DOHH2 (cell line): ENCODE data around the gene OSBPL10.

Source experiments
- H3F3A ChIP-seq: fragments of 200-600 bp; sonication (generic), shearing (Covaris generic); 2 replicates; pipeline ENCODE4 v1.6.0; 2016; ENCODE audit warnings: antibody characterized with exemption, mild to moderate bottlenecking; ENCODE audit not compliant: control insufficient read depth, insufficient read depth
- H3K27ac ChIP-seq: fragments of 200-600 bp; sonication (generic); 2 replicates; pipeline ENCODE4 v1.5.1; 2014; ENCODE audit warnings: low read depth, mild to moderate bottlenecking, low read length, moderate library complexity
- H3K27me3 ChIP-seq: fragments of 200-600 bp; sonication (generic); 2 replicates; pipeline ENCODE4 v1.6.1; 2014; ENCODE audit warnings: mild to moderate bottlenecking, low read length, mixed read lengths; ENCODE audit not compliant: control insufficient read depth
- H3K36me3 ChIP-seq: fragments of 200-600 bp; sonication (generic); 2 replicates; pipeline ENCODE4 v1.6.1; 2014; ENCODE audit warnings: mild to moderate bottlenecking, low read length, moderate library complexity, mixed read lengths; ENCODE audit not compliant: control insufficient read depth
- H3K4me1 ChIP-seq: fragments of 200-600 bp; sonication (generic); 2 replicates; pipeline ENCODE4 v1.6.1; 2014; ENCODE audit warnings: mild to moderate bottlenecking, low read length, mixed read lengths; ENCODE audit not compliant: control insufficient read depth
- H3K4me2 ChIP-seq: fragments of 200-600 bp; sonication (generic); 2 replicates; pipeline ENCODE4 v1.6.0; 2014; ENCODE audit warnings: mild to moderate bottlenecking, low read length, moderate library complexity
- H3K4me3 ChIP-seq: fragments of 200-600 bp; sonication (generic); 2 replicates; pipeline ENCODE4 v1.5.1; 2014; ENCODE audit warnings: mild to moderate bottlenecking, low read length, mixed read lengths
- H3K79me2 ChIP-seq: fragments of 200-600 bp; sonication (generic); 2 replicates; pipeline ENCODE4 v1.6.1; 2014; ENCODE audit warnings: mild to moderate bottlenecking, low read length, mixed read lengths; ENCODE audit not compliant: control insufficient read depth
- H3K9me2 ChIP-seq: fragments of 200-600 bp; sonication (generic); replicated peaks from 2 replicates; pipeline ENCODE4 v1.6.1; 2014; ENCODE audit warnings: mild to moderate bottlenecking, low read length, mixed read lengths; ENCODE audit not compliant: control insufficient read depth
- H3K9me3 ChIP-seq: fragments of 200-600 bp; sonication (generic); 2 replicates; pipeline ENCODE4 v1.6.1; 2014; ENCODE audit warnings: antibody characterized with exemption, low read length, mixed read lengths; ENCODE audit not compliant: control insufficient read depth, insufficient read depth
- H4K20me1 ChIP-seq: fragments of 200-600 bp; sonication (generic); 2 replicates; pipeline ENCODE4 v1.6.0; 2014; ENCODE audit warnings: low read depth, mild to moderate bottlenecking, antibody characterized with exemption, low read length, moderate library complexity; ENCODE audit not compliant: control insufficient read depth, insufficient read depth
- CTCF ChIP-seq: fragments of 200-600 bp; sonication (generic); IDR thresholded peaks from one replicate; pipeline ENCODE4 v1.5.1; 2014; ENCODE audit warnings: antibody characterized with exemption, mild to moderate bottlenecking, low read depth, low read length; ENCODE audit not compliant: poor library complexity, severe bottlenecking
- EZH2phosphoT487 ChIP-seq: fragments of 200-600 bp; sonication (generic); IDR thresholded peaks from 2 replicates; pipeline ENCODE4 v1.6.1; 2017; ENCODE audit warnings: borderline replicate concordance, mild to moderate bottlenecking, antibody characterized with exemption, low read length, moderate library complexity, mixed read lengths

OSBPL10 gene

GRCh38 chr3:31878231-31878838 lies 102.7 kb downstream of the OSBPL10 start:
- peaks cover 89% of the 10 kb centered on the region for H3K4me1 ChIP-seq
- H3K36me3 ChIP-seq = peaks cover 75% of the 10 kb centered on the region
- H3K79me2 ChIP-seq = peaks cover 94% of the 10 kb centered on the region
- TF ChIP-seq EZH2phosphoT487 = no peak
- no peaks in the 10 kb centered on the region for H3K27me3 ChIP-seq
- H3F3A ChIP-seq = peaks cover 8% of the 10 kb centered on the region; the same call in 1 of the 2 replicates
- no peak overlapping the region for H3K4me3 ChIP-seq
- H3K27ac ChIP-seq = no peak overlapping the region
- no peaks in the 10 kb centered on the region for H4K20me1 ChIP-seq
- H3K9me2 ChIP-seq = no peaks in the 10 kb centered on the region
- H3K9me3 ChIP-seq = no peaks in the 10 kb centered on the region
- peak overlapping the region; percentile 58 for H3K4me2 ChIP-seq

DNA sequence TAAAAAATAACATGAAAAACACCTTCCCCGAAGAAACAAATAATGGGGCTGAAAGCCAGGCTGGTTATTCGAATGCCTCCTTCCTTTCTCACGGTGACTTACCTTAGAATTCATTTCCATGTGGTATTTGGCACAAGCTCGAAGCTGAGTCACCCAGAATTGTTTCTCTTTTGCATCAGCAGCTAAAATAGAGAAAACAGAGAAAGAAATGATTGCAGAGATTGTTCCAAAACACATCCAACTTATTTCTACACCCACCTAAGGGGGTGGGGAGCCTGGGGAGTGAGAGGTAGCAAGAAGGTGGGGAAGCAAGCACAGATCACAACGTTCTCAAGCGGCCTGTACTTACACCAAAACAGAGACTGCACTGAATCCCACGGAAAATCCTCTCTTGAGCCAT lies 104.7 kb downstream of the OSBPL10 start:
- peaks cover 91% of the 10 kb centered on the region for H3K79me2 ChIP-seq
- no peaks in the 10 kb centered on the region for H3K27me3 ChIP-seq
- H3K9me2 ChIP-seq = no peaks in the 10 kb centered on the region
- H3K27ac ChIP-seq = peak overlapping the region; percentile 38
- peaks cover 70% of the 10 kb centered on the region for H3K4me1 ChIP-seq
- H3F3A ChIP-seq = peaks cover 8% of the 10 kb centered on the region; the same call in 1 of the 2 replicates
- no peaks in the 10 kb centered on the region for H3K9me3 ChIP-seq
- no peak for TF ChIP-seq EZH2phosphoT487
- TF ChIP-seq CTCF = no peak
- peak overlapping the region; percentile 58 for H3K4me2 ChIP-seq
- peak overlapping the region; percentile 59 for H3K4me3 ChIP-seq
- H4K20me1 ChIP-seq = no peaks in the 10 kb centered on the region
- H3K36me3 ChIP-seq = peaks cover 90% of the 10 kb centered on the region

DNA sequence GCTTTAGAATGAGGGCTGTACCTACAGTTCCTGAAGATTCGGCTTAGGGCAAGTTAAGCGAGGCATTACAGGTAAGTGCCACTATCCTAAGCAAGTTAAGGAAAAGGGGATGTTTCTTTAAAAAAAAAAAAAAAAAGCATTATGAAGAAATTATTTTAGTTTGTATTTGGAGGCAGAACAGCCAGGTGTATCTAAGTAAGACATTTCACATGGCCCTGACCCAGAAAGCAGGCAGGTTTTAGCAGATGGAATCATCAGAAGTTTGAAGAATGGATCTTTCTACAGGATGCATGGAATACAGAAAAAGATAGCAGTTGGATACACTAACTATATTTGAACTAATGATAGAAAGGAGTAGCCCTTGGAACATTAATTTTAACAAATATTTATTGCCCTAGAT lies 105.6 kb downstream of the OSBPL10 start:
- Histone ChIP-seq H3K4me1 (peaks cover 61% of the 10 kb centered on the region), H3K4me3 (peak overlapping the region; percentile 59), H3K9me3 (no peaks in the 10 kb centered on the region), H3K79me2 (peaks cover 83% of the 10 kb centered on the region), H3K9me2 (no peaks in the 10 kb centered on the region), H3K27ac (no peak overlapping the region), H3F3A (peaks cover 8% of the 10 kb centered on the region; the same call in 1 of the 2 replicates), H3K27me3 (no peaks in the 10 kb centered on the region), H3K36me3 (peaks cover 82% of the 10 kb centered on the region), H4K20me1 (no peaks in the 10 kb centered on the region), H3K4me2 (peak overlapping the region; percentile 58)
- TF ChIP-seq EZH2phosphoT487 = no peak
- no peak for TF ChIP-seq CTCF

DNA sequence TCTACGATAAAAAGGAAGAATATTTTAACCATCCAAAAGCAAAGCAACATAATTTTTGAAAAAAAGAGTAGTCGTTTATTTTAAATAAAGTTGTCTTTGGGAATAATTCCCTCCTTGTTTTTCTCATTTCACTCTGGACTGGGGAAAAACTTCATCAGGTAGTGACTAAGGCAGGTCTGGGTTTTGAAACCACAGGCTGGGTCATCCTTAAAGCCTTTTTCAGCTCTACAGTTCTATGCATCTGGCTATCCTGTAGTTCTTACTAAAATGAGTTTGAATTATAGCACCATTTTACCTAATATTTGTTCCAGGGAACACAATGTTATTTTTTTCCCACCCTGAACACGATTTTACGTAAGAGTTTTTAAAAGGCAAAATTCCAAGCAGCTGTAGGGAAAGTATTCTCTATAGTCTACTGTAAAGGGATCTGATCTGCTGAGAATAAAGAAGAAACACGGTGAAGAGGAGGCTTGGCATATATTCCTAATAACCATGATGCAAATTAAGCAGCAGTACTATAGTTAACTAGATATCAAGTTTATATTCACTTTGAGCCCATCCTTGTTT lies 107.7 kb downstream of the OSBPL10 start:
- H3K9me3 ChIP-seq = no peaks in the 10 kb centered on the region
- no peaks in the 10 kb centered on the region for H4K20me1 ChIP-seq
- H3K9me2 ChIP-seq = no peaks in the 10 kb centered on the region
- H3K4me1 ChIP-seq = peaks cover 46% of the 10 kb centered on the region
- H3K27ac ChIP-seq = no peak overlapping the region
- H3K4me2 ChIP-seq = no peak overlapping the region
- no peak for TF ChIP-seq CTCF
- TF ChIP-seq EZH2phosphoT487 = no peak
- no peaks in the 10 kb centered on the region for H3K27me3 ChIP-seq
- no peak overlapping the region for H3K4me3 ChIP-seq
- 0 out of 2 replicates have a peak, but pooled peaks cover 5% of the 10 kb centered on the region for H3F3A ChIP-seq
- peaks cover 72% of the 10 kb centered on the region for H3K79me2 ChIP-seq
- peaks cover 76% of the 10 kb centered on the region for H3K36me3 ChIP-seq
